ENCODE measurements around the gene BABAM2.

GRCh38 chr2:27977731-27978312 is 87.3 kb downstream of the BABAM2 start:
- no peak for TF ChIP-seq CTCF (IDR thresholded peaks at IDR 0.05; ENCODE audit: low read length)
- no peak for TF ChIP-seq EZH2 (optimal IDR thresholded peaks at IDR 0.05; ENCODE audit: low read depth, low read length)
